HCT116 (cell line): Measurements from ENCODE around the gene MYH6. TPM values are rescaled to one million over a fixed set of nuclear protein-coding genes. Genes with fewer than 3 reads are reported as not detected.
"Not testable (repeated sequence)": the region's sequence is repeated elsewhere in the genome, so short reads cannot be mapped to it uniquely, and the experiment has no call there.

Source experiments
- ATAC-seq: fragments of 200-7000 bp; cut with Tn5 transposase; 2 replicates; pipeline ENCODE4 v1.9.1; 2020; ENCODE audit warnings: mild to moderate bottlenecking, moderate library complexity
- BruUV-seq: library from RNA; stranded (reverse); fragments of 400-500 nt; replicated peaks from 2 replicates; lab custom pipeline; 2021; lab: Mats Ljungman, UMichigan
- CTCF ChIA-PET: fragments of 300-600 bp; sonication (Branson Sonifier 250); formaldehyde crosslinking; loops from one replicate; lab custom pipeline; 2021; ENCODE audit warnings: antibody characterized with exemption; lab: Charles Lee
- POLR2A ChIA-PET: fragments of 300-600, 350-600 bp; sonication (Branson Sonifier 250); formaldehyde crosslinking; loops from one replicate; lab custom pipeline; 2021; ENCODE audit warnings: antibody characterized with exemption; lab: Charles Lee
- RAD21 ChIA-PET, 2 experiments: fragments of 300-600 bp; sonication (Branson Sonifier 250); formaldehyde crosslinking; loops; one replicate each; lab custom pipeline; 2023; ENCODE audit warnings: low total read pairs in 2 of 2; ENCODE audit not compliant: uncharacterized antibody in 2 of 2, unreplicated experiment in 2 of 2, low non-redundant PET in 1 of 2; lab: Charles Lee
- DNase-seq: peaks from one replicate; pipeline ENCODE4 v3.0.0-alpha.2; 2010; ENCODE audit warnings: low read depth, low spot score
- H2AFZ ChIP-seq: fragments of 200-600 bp; shearing (Covaris generic), sonication (generic); 2 replicates; pipeline ENCODE4 v1.6.1; 2017; ENCODE audit warnings: low read depth, mixed run types, mixed read lengths, antibody characterized with exemption, low read length; ENCODE audit not compliant: poor library complexity, severe bottlenecking
- H3K27ac ChIP-seq: 2 replicates; pipeline ENCODE4 v1.5.1; 2012; ENCODE audit warnings: low read depth, low read length
- H3K27me3 ChIP-seq: fragments of 200-600 bp; sonication (generic); 2 replicates; pipeline ENCODE4 v1.6.1; 2016; ENCODE audit warnings: mixed run types, low read length, mixed read lengths; ENCODE audit not compliant: insufficient read depth
- H3K36me3 ChIP-seq, 2 experiments: fragments of 200-500 bp in 1 of 2; fragments of 200-600 bp in 1 of 2; sonication (Bioruptor generic) in 1 of 2; sonication (generic) in 1 of 2; 2 replicates each; pipeline versions ENCODE4 v1.5.1 to v1.6.1; 2014 to 2016; ENCODE audit warnings: low read length in 2 of 2, inconsistent platforms in 1 of 2, mixed read lengths in 1 of 2, mixed run types in 1 of 2; ENCODE audit not compliant: insufficient read depth in 2 of 2, control insufficient read depth in 1 of 2
- H3K4me1 ChIP-seq, 2 experiments: fragments of 200-600 bp in 1 of 2; sonication (generic) in 1 of 2; 2 replicates each; pipeline versions ENCODE4 v1.5.1 to v1.6.1; 2012 to 2017; ENCODE audit warnings: low read length in 2 of 2, inconsistent platforms in 1 of 2, mild to moderate bottlenecking in 1 of 2, mixed read lengths in 1 of 2, mixed run types in 1 of 2, moderate library complexity in 1 of 2; ENCODE audit not compliant: insufficient read depth in 2 of 2, control insufficient read depth in 1 of 2
- H3K4me2 ChIP-seq: fragments of 200-600 bp; sonication (generic); 2 replicates; pipeline ENCODE4 v1.6.1; 2017; ENCODE audit warnings: mixed run types, low read length, mixed read lengths
- H3K4me3 ChIP-seq, 2 experiments: fragments of 200-600 bp in 1 of 2; sonication (generic) in 1 of 2; replicated peaks in 1 of 2; 2 replicates each; pipeline ENCODE4 v1.5.1; 2011 to 2016; ENCODE audit warnings: low read length in 2 of 2, control low read depth in 1 of 2, low read depth in 1 of 2, mild to moderate bottlenecking in 1 of 2, mixed read lengths in 1 of 2, mixed run types in 1 of 2
- H3K79me2 ChIP-seq: fragments of 200-600 bp; sonication (generic); 2 replicates; pipeline ENCODE4 v1.6.1; 2017; ENCODE audit warnings: mild to moderate bottlenecking, mixed run types, low read length, moderate library complexity, mixed read lengths; ENCODE audit not compliant: insufficient read depth
- H3K9ac ChIP-seq: fragments of 200-600 bp; sonication (generic); 2 replicates; pipeline ENCODE4 v1.6.1; 2016; ENCODE audit warnings: low read length, mixed read lengths
- H3K9me2 ChIP-seq: fragments of 200-600 bp; sonication (generic), shearing (Covaris generic); 2 replicates; pipeline ENCODE4 v1.6.1; 2017; ENCODE audit warnings: mixed run types, mild to moderate bottlenecking, moderate library complexity; ENCODE audit not compliant: insufficient read depth
- H3K9me3 ChIP-seq, 2 experiments: fragments of 200-500 bp in 1 of 2; fragments of 200-600 bp in 1 of 2; sonication (Bioruptor generic) in 1 of 2; sonication (generic) in 1 of 2; 2 replicates each; pipeline ENCODE4 v1.6.1; 2014 to 2017; ENCODE audit warnings: low read length in 2 of 2, mixed read lengths in 2 of 2, inconsistent platforms in 1 of 2, low read depth in 1 of 2, mild to moderate bottlenecking in 1 of 2, mixed run types in 1 of 2, moderate library complexity in 1 of 2; ENCODE audit not compliant: control insufficient read depth in 1 of 2, insufficient read depth in 1 of 2
- H4K20me1 ChIP-seq: fragments of 200-600 bp; sonication (generic), shearing (Covaris generic); 2 replicates; pipeline ENCODE4 v1.6.1; 2017; ENCODE audit warnings: mixed run types, mild to moderate bottlenecking, moderate library complexity; ENCODE audit not compliant: insufficient read depth
- CBX3 ChIP-seq: IDR thresholded peaks from 2 replicates; pipeline ENCODE4 v1.6.1; 2012; ENCODE audit warnings: low read depth
- CTCF ChIP-seq, 3 experiments: fragments of 200-600 bp in 1 of 3; sonication (generic) in 1 of 3; IDR thresholded peaks in 2 of 3; conservative IDR thresholded peaks in 1 of 3; 2 replicates each; pipeline ENCODE4 v1.5.1; 2012 to 2017; ENCODE audit warnings: low read depth in 2 of 3, low read length in 2 of 3, antibody characterized with exemption in 1 of 3, borderline replicate concordance in 1 of 3, control low read depth in 1 of 3, mild to moderate bottlenecking in 1 of 3, mixed read lengths in 1 of 3, mixed run types in 1 of 3, moderate library complexity in 1 of 3; ENCODE audit not compliant: insufficient read depth in 1 of 3
- EGR1 ChIP-seq: IDR thresholded peaks from 2 replicates; pipeline ENCODE4 v1.6.1; 2012; ENCODE audit warnings: low read depth
- ELF1 ChIP-seq: IDR thresholded peaks from 2 replicates; pipeline ENCODE4 v1.6.1; 2012; ENCODE audit warnings: low read depth, borderline replicate concordance
- EZH2 ChIP-seq: fragments of 200-600 bp; sonication (generic); IDR thresholded peaks from 2 replicates; pipeline ENCODE4 v1.6.1; 2017; ENCODE audit warnings: antibody characterized with exemption, mixed run types
- EZH2phosphoT487 ChIP-seq: fragments of 200-600 bp; IDR thresholded peaks from 2 replicates; pipeline ENCODE4 v1.6.1; 2018; ENCODE audit warnings: antibody characterized with exemption, borderline replicate concordance
- POLR2A ChIP-seq: IDR thresholded peaks from 2 replicates; pipeline ENCODE4 v1.7.0; 2011; ENCODE audit warnings: borderline replicate concordance; ENCODE audit not compliant: insufficient read depth, insufficient read length; ENCODE audit errors: extremely low read depth
- POLR2AphosphoS5 ChIP-seq: IDR thresholded peaks from 2 replicates; pipeline ENCODE4 v1.6.1; 2011; ENCODE audit warnings: mild to moderate bottlenecking, low read depth, low read length, moderate library complexity
- SRF ChIP-seq: IDR thresholded peaks from 2 replicates; pipeline ENCODE4 v1.6.1; 2012; ENCODE audit warnings: low read depth
- YY1 ChIP-seq: IDR thresholded peaks from 2 replicates; pipeline ENCODE4 v1.6.1; 2011; ENCODE audit warnings: low read length, low read depth, moderate library complexity, mild to moderate bottlenecking; ENCODE audit not compliant: insufficient replicate concordance; ENCODE audit errors: extremely low read depth
- intact Hi-C: fragments of 100-400 bp; cut with micrococcal nuclease; formaldehyde crosslinking; loops from 2 replicates; pipeline ENCODE4 v1.10.0; 2022
- total RNA-seq: library from RNA; stranded (reverse); gene quantifications from one replicate; pipeline ENCODE4 v1.2.1, GENCODE V29; 2021; ENCODE audit not compliant: unreplicated experiment

Gene MYH6
- total RNA-seq, 1 experiment from 2014 or later = not detected

- TF ChIP-seq SRF (no peak), EZH2phosphoT487 (no peak), POLR2A (no peak), YY1 (no peak)
- TF ChIP-seq, all 23 proteins: peak for 0
Measured at GRCh38 chr14:23421594-23421993, 13.5 kb upstream of the MYH6 start (continued).

GRCh38 chr14:23419646-23420045 lies 11.6 kb upstream of the MYH6 start:
- CTCF ChIA-PET, H3K27me3 ChIP-seq, H3K4me1 ChIP-seq, POLR2A ChIA-PET, H3K36me3 ChIP-seq, H3K9ac ChIP-seq, H3K4me3 ChIP-seq, DNase-seq, BruUV-seq, H2AFZ ChIP-seq, ATAC-seq, H3K4me2 ChIP-seq, RAD21 ChIA-PET, H3K9me2 ChIP-seq, H3K9me3 ChIP-seq, H3K27ac ChIP-seq, H3K79me2 ChIP-seq, H4K20me1 ChIP-seq: not testable (repeated sequence)
- intact Hi-C loops = loop anchor here (2.0 kb wide), 1 partner anchor 33 kb away; no protein-coding TSS in a partner anchor

GRCh38 chr14:23418021-23418420 lies 9.9 kb upstream of the MYH6 start:
- no peak overlapping the region for H3K4me2 ChIP-seq
- no TSS peak for BruUV-seq
- intact Hi-C loops = loop anchor here (2.0 kb wide), 1 partner anchor 35 kb away; no protein-coding TSS in a partner anchor
- H3K27ac ChIP-seq = no peak overlapping the region
- no peak for ATAC-seq
- H3K9me3 ChIP-seq = no peaks in the 10 kb centered on the region
- no peaks in the 10 kb centered on the region for H3K36me3 ChIP-seq
- no peaks in the 10 kb centered on the region for H3K4me1 ChIP-seq
- RAD21 ChIA-PET = no interaction called here
- CTCF ChIA-PET = no interaction called here
- DNase-seq = no peak
- no peaks in the 10 kb centered on the region for H4K20me1 ChIP-seq
- no peak for TF ChIP-seq EZH2
- no peak for TF ChIP-seq CBX3
- no peak for TF ChIP-seq ELF1
- no peak for TF ChIP-seq CTCF (IDR thresholded peaks at IDR 0.05 in 2 of 3, conservative IDR thresholded peaks at IDR 0.05 in 1 of 3; ENCODE audit: borderline replicate concordance in 1 of 3, insufficient read depth in 1 of 3, low read depth in 2 of 3, low read length in 2 of 3)
- no peak for TF ChIP-seq POLR2AphosphoS5
- no peak for TF ChIP-seq EGR1
- H2AFZ ChIP-seq = no peak overlapping the region
- H3K4me3 ChIP-seq = no peak overlapping the region
- no peaks in the 10 kb centered on the region for H3K79me2 ChIP-seq
- H3K27me3 ChIP-seq = peaks cover 5% of the 10 kb centered on the region; the same call in 1 of the 2 replicates
- H3K9ac ChIP-seq = no peak overlapping the region
- no peaks in the 10 kb centered on the region for H3K9me2 ChIP-seq
- POLR2A ChIA-PET = no interaction called here

- H3K4me2 ChIP-seq, intact Hi-C loops, H3K4me1 ChIP-seq, DNase-seq, H3K79me2 ChIP-seq, H2AFZ ChIP-seq, ATAC-seq, H3K27me3 ChIP-seq, BruUV-seq, RAD21 ChIA-PET, CTCF ChIA-PET, POLR2A ChIA-PET, H3K27ac ChIP-seq, H3K9me2 ChIP-seq, H3K9ac ChIP-seq, H3K4me3 ChIP-seq, H3K9me3 ChIP-seq, H3K36me3 ChIP-seq, H4K20me1 ChIP-seq: not testable (repeated sequence)
Measured at GRCh38 chr14:23417269-23417668, 9.2 kb upstream of the MYH6 start.
